Anterior cingulate cortex (tissue), 58 donors: ENCODE data around the gene TMPRSS3.
A peak's percentile ranks its signal among the peaks of the same experiment; 100 is the strongest.

Experiments used
- DNase-seq, 58 donors: peaks; one replicate each; lab custom pipeline; 2025; lab: John Stamatoyannopoulos, UW

Gene TMPRSS3

DNA sequence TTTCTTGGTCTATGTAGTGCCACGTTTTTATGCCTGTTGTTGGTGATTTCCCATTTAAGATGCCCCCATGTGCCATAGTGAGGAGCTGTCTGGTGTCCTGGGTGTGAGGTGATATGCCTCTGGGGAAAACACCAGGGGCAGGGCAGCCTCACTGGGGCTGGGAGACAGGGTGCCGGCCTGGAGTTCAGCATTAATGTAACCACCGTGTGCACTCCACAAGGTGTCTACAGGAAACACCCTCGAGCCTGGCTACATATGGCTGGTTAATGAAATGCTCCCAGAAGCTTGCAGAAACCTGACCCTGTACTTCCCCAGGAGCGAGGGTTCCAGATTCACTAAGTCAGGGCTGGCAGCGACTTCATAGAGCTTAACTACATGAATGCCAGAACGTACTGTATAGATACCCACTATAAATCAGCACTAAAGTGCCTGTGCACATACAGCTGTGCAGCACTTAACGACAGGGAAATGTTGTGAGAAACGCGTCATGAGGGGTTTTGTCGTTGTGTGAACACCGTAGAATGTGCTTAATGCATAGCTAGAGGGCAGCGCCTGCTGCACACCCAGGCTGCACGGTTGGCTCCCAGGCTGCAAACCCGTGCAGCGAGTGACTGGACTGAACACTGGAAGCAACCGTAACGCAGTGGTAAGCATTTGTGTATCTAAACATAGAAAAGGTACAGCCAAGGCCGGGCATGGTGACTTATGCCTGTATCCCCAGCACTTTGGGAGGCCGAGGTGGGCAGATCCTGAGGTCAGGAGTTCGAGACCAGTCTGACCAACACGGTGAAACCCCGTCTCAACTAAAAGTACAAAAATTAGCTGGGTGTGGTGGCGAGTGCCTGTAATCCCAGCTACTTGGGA, 55.4 kb downstream of the TMPRSS3 start:
- no peak for DNase-seq

GRCh38 chr21:42338729-42339715, 56.8 kb downstream of the TMPRSS3 start:
- no peak for DNase-seq

DNA sequence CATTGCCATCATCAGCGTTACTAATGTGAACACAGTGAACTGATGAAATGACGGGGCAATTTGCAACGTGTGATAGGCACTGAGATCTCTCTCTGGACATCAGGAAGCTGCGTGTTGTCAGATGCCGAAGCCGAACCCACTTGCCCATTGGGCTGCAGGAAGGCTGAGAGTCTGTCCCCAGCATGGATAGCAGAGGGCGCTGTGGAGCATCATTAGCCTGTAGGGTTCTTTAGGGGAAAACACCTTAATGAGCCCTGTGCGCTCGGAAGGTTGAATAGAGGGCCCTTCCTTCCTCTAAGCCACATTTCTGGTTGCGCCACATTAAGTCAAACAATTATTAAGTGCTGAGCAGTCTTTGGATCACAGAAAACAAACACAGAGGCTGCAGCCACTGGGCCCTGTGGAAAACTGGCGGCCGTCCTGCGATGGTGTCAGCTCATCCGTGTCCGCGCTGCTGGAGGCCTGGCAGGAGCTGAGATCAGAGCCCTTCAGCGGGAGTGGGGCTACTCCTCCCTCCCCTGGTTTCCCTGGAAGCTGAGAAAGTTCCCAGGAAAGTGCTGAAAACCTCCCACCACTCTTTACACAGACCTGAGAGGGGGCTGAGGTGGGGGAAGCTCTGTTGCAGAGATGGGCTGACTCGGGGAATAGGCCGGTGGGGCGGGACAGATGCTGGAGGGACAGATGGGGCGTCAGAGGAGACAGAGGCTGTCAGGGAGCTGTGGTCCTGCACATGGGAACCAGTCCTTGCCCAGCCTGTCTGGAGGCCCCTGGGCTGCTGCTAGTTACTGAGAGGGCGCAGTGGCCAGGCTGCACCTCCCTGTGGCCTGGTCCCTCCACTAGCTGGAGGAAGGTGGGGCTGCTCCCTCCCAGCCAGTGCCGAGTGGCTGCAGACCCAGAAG, 57.8 kb downstream of the TMPRSS3 start:
- DNase-seq, result peak in 39 of 58 donors; percentile 4 to 72 (median 34)

DNA sequence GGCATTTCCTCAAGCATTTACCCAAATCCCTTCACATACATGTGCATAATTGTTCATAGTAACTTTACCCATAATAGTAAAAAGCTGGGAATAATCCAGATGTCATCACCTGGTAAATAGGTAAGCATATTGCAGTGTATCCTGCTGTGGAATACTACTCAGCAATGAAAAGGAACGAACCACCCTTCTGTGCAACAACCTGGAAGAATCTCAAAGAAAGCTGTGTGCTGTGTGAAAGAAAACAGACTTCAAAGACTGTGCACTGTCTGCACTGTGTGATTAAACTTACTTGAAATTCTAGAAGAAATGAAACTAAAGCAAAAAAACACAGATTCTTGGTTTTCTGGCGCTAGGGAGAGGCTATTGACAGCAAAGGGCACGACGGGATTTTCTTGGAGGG, 58.6 kb downstream of the TMPRSS3 start:
- no peak for DNase-seq

DNA sequence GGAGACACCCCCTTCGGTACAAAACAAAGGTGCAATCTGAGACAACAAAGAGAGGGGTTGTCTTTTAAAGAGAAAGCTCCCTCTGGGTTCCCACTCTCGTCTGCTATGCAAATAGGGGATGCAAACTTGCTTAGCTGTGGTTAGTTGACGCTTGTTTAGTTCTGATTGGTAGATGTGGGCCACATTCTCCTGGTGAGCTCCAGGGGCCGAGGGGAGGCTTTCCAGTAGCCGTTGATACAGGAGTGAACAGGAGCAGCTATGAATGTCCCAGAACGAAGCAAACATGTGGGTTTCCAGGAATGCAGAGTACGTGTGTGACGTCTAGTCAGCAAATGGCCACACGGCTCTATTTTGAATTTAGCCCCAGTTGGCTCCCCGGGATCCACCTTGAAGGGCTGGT, 59.8 kb downstream of the TMPRSS3 start:
- no peak for DNase-seq

DNA sequence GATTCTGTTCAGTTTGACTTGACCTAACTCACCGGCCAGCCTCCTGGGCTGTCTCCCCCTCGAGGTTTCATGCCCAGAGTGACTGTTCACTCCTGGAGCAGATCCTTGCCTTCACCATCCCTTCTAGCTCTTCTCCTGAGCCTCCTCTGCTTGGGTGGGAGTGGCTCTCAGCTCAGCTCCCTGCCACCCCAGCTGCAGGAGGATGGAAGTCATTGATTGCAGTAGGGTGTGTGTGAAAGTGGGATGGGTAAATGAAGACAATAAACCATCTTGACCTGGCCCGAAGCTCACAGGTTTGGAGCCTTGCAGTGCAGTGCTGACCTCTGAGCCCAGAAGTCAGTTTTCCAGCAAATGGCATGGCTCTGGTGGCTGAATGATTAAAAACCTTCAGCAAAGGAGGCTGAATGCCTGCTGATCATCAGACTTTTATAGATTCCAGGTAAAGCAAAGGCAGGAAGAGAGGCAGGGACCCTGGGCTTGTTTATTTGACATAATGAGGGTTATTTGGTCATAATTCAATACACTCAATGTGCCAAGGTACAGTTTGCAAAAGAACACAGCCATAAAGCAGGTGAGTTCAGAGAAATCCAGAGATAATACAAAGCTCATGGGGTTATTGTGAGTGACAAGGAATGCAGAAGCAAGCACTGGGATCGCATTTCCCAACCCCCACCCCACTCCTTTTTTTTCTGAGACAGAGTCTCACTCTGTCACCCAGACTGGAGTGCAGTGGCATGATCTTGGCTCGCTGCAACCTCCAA, 63.1 kb downstream of the TMPRSS3 start:
- no peak for DNase-seq

- no peak for DNase-seq
Observed at GRCh38 chr21:42331660-42332059, 64.2 kb downstream of the TMPRSS3 start.

DNA sequence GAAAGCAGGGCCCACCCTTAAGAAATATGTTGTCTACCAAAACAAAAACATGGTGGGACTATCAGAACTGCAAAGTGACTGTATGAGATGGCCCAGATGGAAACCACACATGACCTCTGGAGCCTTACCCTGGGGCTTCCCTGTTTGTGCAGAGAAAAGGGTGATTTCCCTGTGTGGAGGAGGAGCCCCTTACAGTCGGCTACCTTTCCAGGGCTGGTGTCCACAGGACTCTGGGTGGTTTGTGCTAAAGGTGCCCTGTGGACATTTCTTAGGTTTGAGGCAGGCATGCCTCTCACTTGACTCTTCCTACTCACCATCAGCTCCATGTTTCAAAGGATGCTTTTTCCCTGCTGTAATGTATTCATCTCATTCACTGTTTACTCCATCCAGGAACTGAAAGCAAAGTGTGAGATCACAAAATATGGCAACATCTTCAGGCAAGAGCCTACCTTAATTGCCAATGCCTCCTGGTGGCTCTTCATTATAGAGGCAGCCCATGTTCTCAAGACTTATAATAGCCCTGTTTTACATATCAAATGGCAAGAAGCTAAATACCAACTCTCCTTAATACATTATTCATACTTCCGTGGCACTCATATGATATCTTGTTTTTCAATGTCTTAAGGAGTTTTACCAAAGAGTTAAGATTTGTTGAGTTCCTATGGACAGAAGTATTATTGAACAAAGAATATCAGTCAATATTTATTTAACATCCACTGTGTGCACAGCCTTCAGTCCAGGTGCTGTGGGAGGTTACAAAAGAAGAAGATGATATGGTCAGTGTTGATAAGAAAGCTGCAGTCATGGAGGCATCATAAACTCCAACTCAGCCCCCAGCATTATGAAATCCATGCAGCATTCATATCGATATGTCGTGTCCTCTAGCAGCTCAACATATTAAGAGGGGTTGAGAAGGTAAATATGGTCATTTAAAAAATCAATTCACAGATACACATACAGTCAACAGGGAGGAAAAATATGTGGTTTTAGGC, 65.2 kb downstream of the TMPRSS3 start:
- no peak for DNase-seq

- DNase-seq, result no peak
Observed at GRCh38 chr21:42324896-42325295, 71.0 kb downstream of the TMPRSS3 start.
